Mucosa of stomach (tissue), 1 donor: ENCODE data around the gene DNAJA2.

Source experiments
- H3K27me3 ChIP-seq: one replicate; pipeline ENCODE4 v1.7.0; 2013; ENCODE audit warnings: mild to moderate bottlenecking, low read length; ENCODE audit not compliant: control insufficient read depth, insufficient read depth
- H3K36me3 ChIP-seq: one replicate; pipeline ENCODE4 v1.7.0; 2013; ENCODE audit warnings: low read length; ENCODE audit not compliant: control insufficient read depth, insufficient read depth
- H3K4me1 ChIP-seq: one replicate; pipeline ENCODE4 v1.7.0; 2013; ENCODE audit warnings: mild to moderate bottlenecking, low read length; ENCODE audit not compliant: control insufficient read depth, insufficient read depth
- H3K4me3 ChIP-seq: one replicate; pipeline ENCODE4 v1.7.0; 2013; ENCODE audit warnings: low read length
- H3K9ac ChIP-seq: one replicate; pipeline ENCODE4 v1.7.0; 2013; ENCODE audit warnings: mild to moderate bottlenecking, low read length, moderate library complexity
- H3K9me3 ChIP-seq: one replicate; pipeline ENCODE4 v1.7.0; 2013; ENCODE audit warnings: mild to moderate bottlenecking, low read length, moderate library complexity; ENCODE audit not compliant: control insufficient read depth
- donor health status: Pancreatic carcinoma.

The DNAJA2 gene

GRCh38 chr16:46973996-46974324 lies 486 bp upstream of the DNAJA2 start:
- peaks cover 11% of the 10 kb centered on the region for H3K4me1 ChIP-seq
- H3K4me3 ChIP-seq, result peak overlapping the region; percentile 76
- peak overlapping the region; percentile 91 for H3K9ac ChIP-seq
- no peaks in the 10 kb centered on the region for H3K9me3 ChIP-seq
- H3K36me3 ChIP-seq, result no peaks in the 10 kb centered on the region
- no peaks in the 10 kb centered on the region for H3K27me3 ChIP-seq

GRCh38 chr16:46972429-46973206 lies 856 bp downstream of the DNAJA2 start:
- Histone ChIP-seq H3K9ac (peak overlapping the region; percentile 91), H3K9me3 (no peaks in the 10 kb centered on the region), H3K36me3 (no peaks in the 10 kb centered on the region), H3K4me1 (peaks cover 11% of the 10 kb centered on the region), H3K4me3 (peak overlapping the region; percentile 48), H3K27me3 (no peaks in the 10 kb centered on the region)

- H3K4me1 ChIP-seq, result peaks cover 8% of the 10 kb centered on the region
- H3K9ac ChIP-seq, result no peak overlapping the region
- no peak overlapping the region for H3K4me3 ChIP-seq
- H3K36me3 ChIP-seq, result no peaks in the 10 kb centered on the region
- no peaks in the 10 kb centered on the region for H3K9me3 ChIP-seq
- no peaks in the 10 kb centered on the region for H3K27me3 ChIP-seq
These were observed 2.2 kb downstream of the DNAJA2 start for GRCh38 chr16:46971271-46971670.

- Histone ChIP-seq H3K4me1 (peaks cover 8% of the 10 kb centered on the region), H3K4me3 (no peak overlapping the region), H3K27me3 (no peaks in the 10 kb centered on the region), H3K9me3 (no peaks in the 10 kb centered on the region), H3K9ac (no peak overlapping the region), H3K36me3 (no peaks in the 10 kb centered on the region)
These were observed 3.4 kb downstream of the DNAJA2 start for GRCh38 chr16:46970089-46970488.

- no peaks in the 10 kb centered on the region for H3K27me3 ChIP-seq
- H3K4me1 ChIP-seq, result no peaks in the 10 kb centered on the region
- no peaks in the 10 kb centered on the region for H3K36me3 ChIP-seq
These were observed 5.4 kb downstream of the DNAJA2 start for GRCh38 chr16:46968063-46968435.

DNA sequence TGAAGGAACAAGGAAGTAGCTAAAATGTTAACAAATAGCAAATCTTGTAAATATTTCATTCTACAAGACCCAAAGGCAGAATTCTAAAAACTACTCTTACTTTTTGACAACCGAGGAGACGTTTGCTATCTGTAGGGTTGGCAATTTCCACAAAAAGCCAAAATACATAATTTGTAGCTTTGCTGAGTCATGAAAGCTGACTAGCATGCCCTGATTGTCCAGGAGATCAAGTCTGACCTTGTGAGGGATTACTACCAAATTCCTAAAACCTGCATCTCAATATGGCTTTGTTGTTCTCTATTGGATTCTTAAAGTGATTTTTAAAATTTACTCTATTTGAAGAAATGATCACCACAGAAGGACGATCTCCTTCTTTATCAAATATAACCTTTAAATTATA lies 10.8 kb downstream of the DNAJA2 start:
- Histone ChIP-seq H3K4me3 (no peak overlapping the region), H3K4me1 (no peaks in the 10 kb centered on the region), H3K9ac (no peak overlapping the region), H3K27me3 (no peaks in the 10 kb centered on the region), H3K36me3 (peaks cover 4% of the 10 kb centered on the region), H3K9me3 (no peaks in the 10 kb centered on the region)

More at GRCh38 chr16:46968063-46968435, 5.4 kb downstream of the DNAJA2 start:
- Histone ChIP-seq H3K9ac (no peak overlapping the region), H3K9me3 (no peaks in the 10 kb centered on the region), H3K4me3 (no peak overlapping the region)

GRCh38 chr16:46961373-46962353 lies 11.8 kb downstream of the DNAJA2 start:
- Histone ChIP-seq H3K9me3 (no peaks in the 10 kb centered on the region), H3K9ac (no peak overlapping the region)

GRCh38 chr16:46954562-46954961 lies 18.9 kb downstream of the DNAJA2 start:
- no peak overlapping the region for H3K9ac ChIP-seq
- no peaks in the 10 kb centered on the region for H3K27me3 ChIP-seq
- no peaks in the 10 kb centered on the region for H3K9me3 ChIP-seq
- H3K4me1 ChIP-seq, result peaks cover under 1% of the 10 kb centered on the region
- H3K36me3 ChIP-seq, result peaks cover 3% of the 10 kb centered on the region
- H3K4me3 ChIP-seq, result no peak overlapping the region

More at GRCh38 chr16:46961373-46962353, 11.8 kb downstream of the DNAJA2 start:
- Histone ChIP-seq H3K27me3 (no peaks in the 10 kb centered on the region), H3K4me3 (no peak overlapping the region), H3K36me3 (peaks cover 4% of the 10 kb centered on the region), H3K4me1 (no peaks in the 10 kb centered on the region)

DNA sequence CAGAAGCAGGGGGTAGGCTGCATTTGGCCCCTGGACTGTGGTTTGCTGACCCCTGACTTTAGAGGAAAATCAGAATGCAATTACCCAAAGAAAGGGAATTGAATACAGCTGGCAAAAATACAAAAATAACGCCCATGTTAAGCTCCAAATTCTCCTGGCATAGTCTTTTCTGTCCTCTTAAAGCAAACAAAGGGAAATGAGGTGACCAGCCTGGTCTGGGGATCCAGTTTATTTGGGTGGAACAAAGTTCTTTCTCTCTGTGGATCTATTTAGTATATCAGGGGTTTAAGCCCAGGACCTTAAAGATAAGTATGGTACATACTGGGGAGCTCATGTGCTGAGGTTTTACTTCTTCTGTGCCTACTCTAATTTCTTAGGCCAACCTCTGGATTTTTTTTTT lies 23.5 kb downstream of the DNAJA2 start:
- Histone ChIP-seq H3K9me3 (no peaks in the 10 kb centered on the region), H3K36me3 (peaks cover 3% of the 10 kb centered on the region), H3K4me1 (peaks cover 3% of the 10 kb centered on the region), H3K27me3 (no peaks in the 10 kb centered on the region), H3K9ac (no peak overlapping the region), H3K4me3 (no peak overlapping the region)

- H3K9me3 ChIP-seq, result no peaks in the 10 kb centered on the region
- H3K27me3 ChIP-seq, result no peaks in the 10 kb centered on the region
- no peak overlapping the region for H3K9ac ChIP-seq
- no peak overlapping the region for H3K4me3 ChIP-seq
- H3K36me3 ChIP-seq, result no peaks in the 10 kb centered on the region
- H3K4me1 ChIP-seq, result peaks cover 3% of the 10 kb centered on the region
These were observed 24.1 kb downstream of the DNAJA2 start for GRCh38 chr16:46949241-46949892.

- Histone ChIP-seq H3K9ac (no peak overlapping the region), H3K36me3 (no peaks in the 10 kb centered on the region), H3K4me3 (no peak overlapping the region)
These were observed 24.8 kb downstream of the DNAJA2 start for GRCh38 chr16:46948548-46949166.

More at GRCh38 chr16:46948548-46949166, 24.8 kb downstream of the DNAJA2 start:
- no peaks in the 10 kb centered on the region for H3K27me3 ChIP-seq
- peaks cover 3% of the 10 kb centered on the region for H3K4me1 ChIP-seq
- no peaks in the 10 kb centered on the region for H3K9me3 ChIP-seq
